ENCODE measurements around the gene TEX19.
"Not testable (repeated sequence)": the region's sequence is repeated elsewhere in the genome, so short reads cannot be mapped to it uniquely, and the experiment has no call there.

TEX19 gene

GRCh38 chr17:82410014-82410716, 51.1 kb downstream of the TEX19 start:
- no peak for TF ChIP-seq CTCF (conservative IDR thresholded peaks at IDR 0.05; ENCODE audit: low read depth, low read length)
- no peak overlapping the region for H3K4me3 ChIP-seq (ENCODE audit: low read depth, low read length)
- DNase-seq (ENCODE audit: low read depth): no peak

DNA sequence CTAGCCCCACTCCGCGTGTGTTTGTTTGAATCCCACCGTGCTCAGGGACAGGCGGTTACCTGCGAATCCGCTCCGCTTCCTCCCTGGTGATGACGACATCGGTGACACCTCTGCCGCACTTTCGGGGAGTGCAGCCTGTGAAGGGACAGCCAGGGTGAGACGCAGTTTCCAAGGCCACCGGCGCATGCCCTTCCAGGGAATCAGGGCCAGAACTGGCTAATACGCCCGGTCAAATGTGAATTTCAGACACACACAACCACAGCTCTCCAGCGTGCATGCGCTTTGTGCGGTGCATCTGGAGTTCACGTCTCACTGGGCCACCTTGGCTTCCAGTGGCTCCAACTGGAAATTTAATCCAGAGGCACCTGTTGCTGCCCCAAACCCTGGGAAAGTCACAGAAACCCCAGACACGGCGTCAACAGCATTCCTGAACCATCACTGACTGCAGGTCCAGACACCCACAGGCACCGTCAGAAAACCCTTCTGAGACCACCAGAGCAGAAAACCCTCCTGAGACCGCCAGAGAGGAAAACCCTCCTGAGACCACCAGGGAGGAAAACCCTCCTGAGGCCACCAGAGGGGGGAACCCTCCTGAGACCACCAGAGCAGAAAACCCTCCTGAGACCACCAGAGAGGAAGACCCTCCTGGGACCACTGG, 52.5 kb downstream of the TEX19 start:
- no peak for DNase-seq (ENCODE audit: low read depth)
- no peak for TF ChIP-seq CTCF (conservative IDR thresholded peaks at IDR 0.05; ENCODE audit: low read depth, low read length)
- H3K4me3 ChIP-seq (ENCODE audit: low read depth, low read length): no peak overlapping the region

GRCh38 chr17:82412081-82412480, 53.0 kb downstream of the TEX19 start:
- DNase-seq (ENCODE audit: low read depth): not testable (repeated sequence)

DNA sequence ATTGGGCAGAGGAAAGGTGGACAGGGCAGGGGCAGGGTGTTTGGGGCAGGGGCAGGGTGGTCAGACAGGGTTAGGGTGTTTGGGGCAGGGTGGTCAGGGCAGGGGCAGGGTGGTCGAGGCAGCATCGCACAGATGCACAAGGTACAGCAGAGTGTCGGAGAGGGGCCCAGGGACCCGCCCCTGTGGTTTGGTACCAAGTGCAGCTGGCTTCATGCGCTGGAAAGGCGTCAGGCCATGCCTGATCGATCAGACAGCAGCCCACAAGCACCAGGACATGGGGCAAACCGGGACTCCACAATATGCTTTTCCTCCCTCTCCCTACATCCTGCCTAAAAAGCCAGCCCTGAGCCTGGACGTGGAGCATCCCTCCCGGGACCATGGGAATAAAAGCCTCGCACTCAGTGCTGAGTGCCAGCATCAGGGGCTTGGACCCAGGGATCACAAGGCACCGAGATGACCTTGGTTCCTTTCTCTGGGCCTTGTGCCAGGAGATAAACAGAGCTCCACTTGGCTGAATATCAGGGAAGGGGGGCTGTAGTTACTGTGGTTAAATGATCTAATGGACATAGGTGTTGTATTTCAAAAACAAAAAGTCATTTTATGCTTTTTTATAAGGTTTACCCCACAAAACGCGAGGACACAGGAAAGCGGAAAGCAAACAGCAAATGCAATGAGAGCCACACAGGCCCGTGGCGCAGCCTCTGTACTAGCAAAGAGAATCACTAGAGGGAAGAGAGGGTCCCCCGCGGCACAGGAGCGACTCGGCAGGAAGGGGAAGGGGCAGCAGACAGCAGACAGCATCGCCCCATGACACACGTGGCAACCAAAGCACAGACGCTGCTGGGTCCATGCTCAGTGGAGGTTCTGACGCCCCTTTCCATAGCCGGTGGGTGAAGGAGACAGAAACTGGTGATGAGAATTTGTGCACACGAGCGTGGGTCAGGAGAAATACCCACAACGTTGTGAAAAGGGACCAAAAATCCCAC, 53.8 kb downstream of the TEX19 start:
- no peak for TF ChIP-seq CTCF (conservative IDR thresholded peaks at IDR 0.05; ENCODE audit: low read depth, low read length)
- H3K4me3 ChIP-seq (ENCODE audit: low read depth, low read length): no peak overlapping the region
- no peak for DNase-seq (ENCODE audit: low read depth)

More at GRCh38 chr17:82412081-82412480, 53.0 kb downstream of the TEX19 start:
- H3K4me3 ChIP-seq (ENCODE audit: low read depth, low read length): not testable (repeated sequence)
